Nephron progenitor cell (in vitro differentiated cells): Measurements from ENCODE around the gene OR2AE1.
"Not testable (repeated sequence)": the region's sequence is repeated elsewhere in the genome, so short reads cannot be mapped to it uniquely, and the experiment has no call there.

ENCODE experiments used
- DNase-seq: peaks from one replicate; pipeline ENCODE4 v3.0.0; 2021
- H3K27ac Mint-ChIP-seq: 2 replicates; pipeline ENCODE4 v1.8.0; 2021; ENCODE audit warnings: mild to moderate bottlenecking, moderate library complexity, mixed read lengths
- H3K27me3 Mint-ChIP-seq: 2 replicates; pipeline ENCODE4 v1.8.0; 2021; ENCODE audit warnings: mild to moderate bottlenecking, low read depth, mixed read lengths; ENCODE audit not compliant: poor library complexity
- H3K36me3 Mint-ChIP-seq: 2 replicates; pipeline ENCODE4 v1.8.0; 2021; ENCODE audit warnings: low read depth, mixed read lengths
- H3K4me1 Mint-ChIP-seq: 2 replicates; pipeline ENCODE4 v1.8.0; 2021; ENCODE audit warnings: mixed read lengths
- H3K4me3 Mint-ChIP-seq: 2 replicates; pipeline ENCODE4 v1.8.0; 2021; ENCODE audit warnings: mild to moderate bottlenecking, moderate library complexity, mixed read lengths
- H3K9me3 Mint-ChIP-seq: 2 replicates; pipeline ENCODE4 v1.8.0; 2021; ENCODE audit warnings: mild to moderate bottlenecking, moderate library complexity, mixed read lengths
- CTCF ChIP-seq: fragments of 200-600 bp; sonication (generic); IDR thresholded peaks from 2 replicates; pipeline ENCODE4 v1.5.0; 2021; ENCODE audit warnings: antibody characterized with exemption

Gene OR2AE1

GRCh38 chr7:99894738-99895137, 17.9 kb upstream of the OR2AE1 start:
- Mint-ChIP-seq H3K9me3 (peaks cover 7% of the 10 kb centered on the region), H3K27ac (no peak overlapping the region), H3K27me3 (peaks cover 43% of the 10 kb centered on the region), H3K36me3 (no peaks in the 10 kb centered on the region), H3K4me3 (no peak overlapping the region), H3K4me1 (no peaks in the 10 kb centered on the region)
- TF ChIP-seq CTCF = no peak
- DNase-seq = no peak

- Mint-ChIP-seq H3K9me3 (peaks cover 15% of the 10 kb centered on the region), H3K27me3 (peaks cover 43% of the 10 kb centered on the region), H3K4me3 (no peak overlapping the region), H3K4me1 (no peaks in the 10 kb centered on the region), H3K27ac (no peak overlapping the region), H3K36me3 (no peaks in the 10 kb centered on the region)
- DNase-seq = no peak
- no peak for TF ChIP-seq CTCF
Observed at GRCh38 chr7:99893280-99893679, 16.4 kb upstream of the OR2AE1 start.

- peaks cover 45% of the 10 kb centered on the region for H3K27me3 Mint-ChIP-seq
- peaks cover 34% of the 10 kb centered on the region for H3K9me3 Mint-ChIP-seq
- not testable (repeated sequence) for H3K36me3 Mint-ChIP-seq, DNase-seq, H3K4me1 Mint-ChIP-seq, H3K27ac Mint-ChIP-seq, H3K4me3 Mint-ChIP-seq
Observed at GRCh38 chr7:99890348-99890747, 13.5 kb upstream of the OR2AE1 start.

GRCh38 chr7:99888366-99888765, 11.5 kb upstream of the OR2AE1 start:
- H3K4me1 Mint-ChIP-seq, H3K27ac Mint-ChIP-seq, H3K36me3 Mint-ChIP-seq, H3K4me3 Mint-ChIP-seq, DNase-seq: not testable (repeated sequence)
- H3K27me3 Mint-ChIP-seq = peaks cover 35% of the 10 kb centered on the region
- H3K9me3 Mint-ChIP-seq = peaks cover 47% of the 10 kb centered on the region

GRCh38 chr7:99881370-99881769, 4.5 kb upstream of the OR2AE1 start:
- no peak for DNase-seq
- peaks cover 25% of the 10 kb centered on the region for H3K9me3 Mint-ChIP-seq
- TF ChIP-seq CTCF = no peak

GRCh38 chr7:99876491-99876890, 342 bp downstream of the OR2AE1 start:
- peaks cover 10% of the 10 kb centered on the region for H3K27me3 Mint-ChIP-seq
- no peaks in the 10 kb centered on the region for H3K4me1 Mint-ChIP-seq
- H3K9me3 Mint-ChIP-seq = no peaks in the 10 kb centered on the region
- TF ChIP-seq CTCF = no peak
- no peak overlapping the region for H3K4me3 Mint-ChIP-seq
- DNase-seq = no peak
- no peak overlapping the region for H3K27ac Mint-ChIP-seq
- no peaks in the 10 kb centered on the region for H3K36me3 Mint-ChIP-seq

More at GRCh38 chr7:99881370-99881769, 4.5 kb upstream of the OR2AE1 start:
- Mint-ChIP-seq H3K27me3 (peaks cover 26% of the 10 kb centered on the region), H3K27ac (no peak overlapping the region), H3K36me3 (no peaks in the 10 kb centered on the region), H3K4me1 (no peaks in the 10 kb centered on the region), H3K4me3 (no peak overlapping the region)

GRCh38 chr7:99868246-99868645, 8.6 kb downstream of the OR2AE1 start:
- Mint-ChIP-seq H3K4me3 (no peak overlapping the region), H3K4me1 (no peaks in the 10 kb centered on the region), H3K36me3 (no peaks in the 10 kb centered on the region), H3K27me3 (peaks cover 21% of the 10 kb centered on the region), H3K27ac (no peak overlapping the region), H3K9me3 (no peaks in the 10 kb centered on the region)
- no peak for TF ChIP-seq CTCF
- no peak for DNase-seq

- H3K4me1 Mint-ChIP-seq, H3K27ac Mint-ChIP-seq, H3K9me3 Mint-ChIP-seq, H3K36me3 Mint-ChIP-seq, DNase-seq, H3K4me3 Mint-ChIP-seq: not testable (repeated sequence)
- peaks cover 21% of the 10 kb centered on the region for H3K27me3 Mint-ChIP-seq
Observed at GRCh38 chr7:99867477-99867876, 9.4 kb downstream of the OR2AE1 start.
